ENCODE results near the gene SPATA13. TPM values are rescaled to one million over a fixed set of nuclear protein-coding genes. Genes with fewer than 3 reads are reported as not detected.

Gene SPATA13
- total RNA-seq, 1 experiment from 2014 or later, result 2.9 TPM

DNA sequence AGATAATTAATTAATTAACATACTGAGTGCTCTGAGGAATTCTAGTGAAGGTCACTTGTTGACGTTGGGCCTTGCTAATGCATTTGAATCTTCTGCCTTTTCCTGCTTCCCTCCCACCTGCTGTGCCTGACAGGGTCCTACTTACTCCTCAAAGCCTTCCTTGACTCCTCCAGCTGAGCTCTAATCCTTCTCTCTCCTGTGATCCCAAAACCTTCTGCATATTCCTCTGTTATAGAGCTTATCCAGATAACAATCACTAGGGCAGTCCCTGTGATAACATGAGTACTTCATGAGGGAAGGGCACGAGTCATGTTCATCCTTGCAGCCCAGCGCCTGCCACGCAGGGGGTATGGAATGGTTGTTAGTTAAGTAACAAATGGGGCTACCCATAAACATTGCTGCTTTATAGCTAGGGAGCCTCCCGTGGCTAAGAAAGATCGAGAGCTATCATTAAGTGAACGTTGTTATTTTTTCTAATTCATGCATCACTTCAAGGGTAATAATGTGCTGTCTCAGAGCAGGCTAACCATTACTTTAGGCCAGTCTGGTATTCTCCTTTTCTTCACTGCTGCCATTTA is 19.1 kb upstream of the SPATA13 start:
- DNase-seq (ENCODE audit: low read depth), result no peak

DNA sequence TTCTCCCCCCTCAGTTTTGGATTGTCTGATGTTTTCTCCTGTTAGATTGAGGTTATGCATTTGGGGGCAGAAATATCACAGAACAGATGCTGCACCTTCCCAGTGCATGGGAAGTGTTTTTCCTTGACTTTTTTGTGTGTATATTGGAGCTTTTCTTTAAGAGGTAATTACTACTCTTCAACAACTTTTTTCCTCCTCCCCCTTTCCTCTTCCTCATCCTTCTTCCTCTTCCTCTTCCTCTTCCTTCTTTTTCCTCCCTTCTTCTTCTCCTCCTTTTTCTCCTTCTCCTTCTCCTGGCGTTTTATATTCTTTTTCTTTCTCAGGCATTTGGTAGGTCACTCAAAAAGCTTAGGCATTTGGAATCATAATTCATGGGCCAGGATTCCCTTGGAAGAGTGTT is 18.1 kb upstream of the SPATA13 start:
- DNase-seq (ENCODE audit: low read depth), result no peak

DNA sequence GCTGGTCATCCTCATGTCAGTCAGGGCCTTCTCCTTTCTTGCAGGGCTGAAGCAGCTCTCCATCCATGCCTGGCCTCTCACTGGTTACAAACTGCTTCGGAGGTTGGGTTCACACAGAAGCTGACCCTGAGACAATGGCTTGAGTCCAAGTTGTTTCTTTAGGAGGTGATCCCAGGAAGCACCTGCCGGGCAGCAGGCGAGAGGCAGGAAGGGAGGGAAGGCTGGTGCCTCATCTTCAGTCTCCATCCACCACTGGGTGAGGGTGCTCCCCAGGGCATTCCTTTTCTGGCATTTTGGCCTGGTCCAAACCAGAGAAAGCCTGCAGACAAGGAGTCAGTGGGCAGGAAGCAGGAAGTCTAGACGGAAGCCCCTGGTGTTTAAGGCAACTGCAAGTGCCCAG is 17.6 kb upstream of the SPATA13 start:
- no peak for DNase-seq (ENCODE audit: low read depth)

DNA sequence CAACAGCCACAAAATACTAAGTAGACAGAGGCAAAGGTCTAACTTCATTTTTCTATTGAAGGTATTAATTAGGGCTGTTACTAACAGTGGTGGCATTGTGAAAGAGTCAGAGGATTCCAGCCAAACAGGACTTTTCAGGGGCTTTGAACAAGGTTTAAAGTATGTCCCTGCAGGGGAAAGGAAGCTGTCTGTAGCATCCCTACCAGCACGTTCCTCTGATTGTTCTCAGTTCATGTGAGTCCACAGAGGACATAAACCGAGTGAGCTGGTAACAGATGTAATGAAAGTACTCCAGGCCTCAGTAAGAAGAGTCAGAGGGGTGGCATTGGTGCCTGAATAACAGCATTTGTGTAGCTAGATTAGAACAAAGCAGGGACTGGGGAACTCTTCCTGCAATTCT is 15.3 kb upstream of the SPATA13 start:
- DNase-seq (ENCODE audit: low read depth), result no peak

DNA sequence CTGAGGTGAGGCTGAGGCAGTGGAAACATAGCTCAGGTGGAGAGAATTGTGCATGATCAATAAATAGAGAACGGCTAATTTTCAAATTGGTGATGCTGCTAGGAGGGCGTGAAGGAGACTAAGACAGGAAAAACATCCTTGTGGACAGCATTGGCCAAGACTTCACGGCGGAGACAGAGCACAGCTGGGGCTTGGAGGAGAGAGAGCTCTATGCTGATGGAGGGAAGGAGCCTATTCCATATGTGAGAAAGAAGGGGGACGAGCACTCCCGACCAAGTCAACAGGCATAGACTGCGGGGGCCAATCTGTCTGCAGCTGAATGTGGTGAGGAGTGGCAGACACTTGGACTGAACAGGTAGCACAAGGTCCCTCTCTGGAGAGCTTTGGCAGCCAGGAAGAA is 14.8 kb upstream of the SPATA13 start:
- DNase-seq (ENCODE audit: low read depth), result no peak

DNA sequence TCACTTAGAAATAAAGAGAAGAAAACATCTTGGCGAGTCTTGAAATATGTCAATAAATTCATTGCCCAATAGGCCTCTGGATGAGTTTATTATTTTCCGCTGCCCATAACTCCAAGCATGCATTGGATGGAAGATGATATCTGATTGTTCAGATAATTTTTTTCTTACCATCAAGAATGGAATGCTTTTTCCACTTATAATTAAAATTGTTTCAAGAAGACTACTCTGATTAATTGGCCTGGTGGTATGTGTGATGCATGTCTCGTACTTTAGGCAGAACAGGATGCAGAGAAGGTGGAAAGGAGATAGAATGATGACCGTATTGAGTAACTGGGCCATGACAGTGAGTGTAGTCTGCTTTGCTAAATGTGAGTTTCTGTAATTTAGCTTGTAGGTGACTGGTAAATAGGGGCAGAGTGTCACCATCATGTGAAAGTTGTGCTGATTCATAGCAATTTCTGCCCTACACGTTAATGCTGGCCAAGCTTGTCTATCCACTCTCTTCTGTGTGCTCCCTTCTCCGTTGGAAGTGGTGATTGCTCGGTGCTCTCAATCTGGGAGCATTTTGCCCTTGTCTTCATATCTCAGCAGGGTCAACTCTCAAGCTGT is 13.5 kb upstream of the SPATA13 start:
- no peak for DNase-seq (ENCODE audit: low read depth)

DNA sequence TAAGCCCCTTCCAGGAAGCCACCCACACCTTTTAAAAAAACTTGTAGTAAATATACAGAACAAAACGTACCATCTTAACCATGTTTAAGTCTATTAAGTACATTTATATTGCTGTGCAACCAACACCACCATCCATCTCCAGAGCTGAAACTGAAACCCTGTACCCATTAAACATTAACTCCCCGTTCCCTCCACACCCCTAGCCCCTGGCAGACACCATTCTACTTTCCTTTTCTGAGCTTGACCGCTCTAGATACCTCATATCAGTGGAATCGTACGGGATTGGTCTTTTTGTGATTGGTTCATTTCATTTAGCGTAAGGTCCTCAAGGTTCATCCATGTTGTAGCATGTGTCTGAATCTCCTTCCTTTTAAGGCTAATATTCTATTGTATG is 13.0 kb upstream of the SPATA13 start:
- no peak for DNase-seq (ENCODE audit: low read depth)

DNA sequence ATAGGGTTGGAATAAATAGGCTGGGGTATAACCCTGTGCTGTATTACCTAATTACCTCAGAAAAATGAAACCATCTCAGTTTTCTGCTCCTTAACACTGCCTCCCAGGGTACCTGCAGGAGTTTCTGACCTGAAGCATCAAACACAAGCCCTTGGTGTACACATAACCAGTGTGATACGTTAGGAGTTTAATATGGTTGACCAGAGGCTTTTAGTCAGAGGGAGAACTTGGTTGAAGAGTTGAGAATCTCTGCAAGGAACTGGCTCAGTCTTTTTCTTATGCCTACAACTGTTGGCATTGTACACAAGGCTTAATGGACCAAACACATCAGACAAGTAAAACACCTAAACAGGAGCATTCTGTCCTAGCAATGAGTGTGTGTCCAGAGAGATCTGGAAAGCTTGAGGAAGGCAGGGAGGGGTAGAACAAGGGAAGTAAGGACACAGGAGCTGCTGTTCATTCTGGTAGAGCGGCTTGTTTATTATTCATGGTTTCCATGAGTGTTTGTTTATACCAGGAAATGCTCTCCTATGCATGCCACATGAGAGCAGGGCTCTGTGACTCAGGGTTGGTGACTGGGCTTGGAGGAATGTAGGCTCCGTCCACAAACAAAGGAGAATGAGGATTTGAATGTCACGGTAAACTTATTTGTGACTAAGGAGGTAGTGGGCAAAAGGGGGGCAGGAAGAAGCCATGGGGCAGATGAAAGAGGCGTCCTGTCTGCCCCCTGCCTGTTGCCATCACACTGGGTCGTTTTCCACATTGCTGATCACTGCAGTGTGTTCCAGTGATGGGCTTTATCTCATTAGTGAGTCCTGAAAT is 11.9 kb upstream of the SPATA13 start:
- peak; percentile 92 for DNase-seq (ENCODE audit: low read depth)

DNA sequence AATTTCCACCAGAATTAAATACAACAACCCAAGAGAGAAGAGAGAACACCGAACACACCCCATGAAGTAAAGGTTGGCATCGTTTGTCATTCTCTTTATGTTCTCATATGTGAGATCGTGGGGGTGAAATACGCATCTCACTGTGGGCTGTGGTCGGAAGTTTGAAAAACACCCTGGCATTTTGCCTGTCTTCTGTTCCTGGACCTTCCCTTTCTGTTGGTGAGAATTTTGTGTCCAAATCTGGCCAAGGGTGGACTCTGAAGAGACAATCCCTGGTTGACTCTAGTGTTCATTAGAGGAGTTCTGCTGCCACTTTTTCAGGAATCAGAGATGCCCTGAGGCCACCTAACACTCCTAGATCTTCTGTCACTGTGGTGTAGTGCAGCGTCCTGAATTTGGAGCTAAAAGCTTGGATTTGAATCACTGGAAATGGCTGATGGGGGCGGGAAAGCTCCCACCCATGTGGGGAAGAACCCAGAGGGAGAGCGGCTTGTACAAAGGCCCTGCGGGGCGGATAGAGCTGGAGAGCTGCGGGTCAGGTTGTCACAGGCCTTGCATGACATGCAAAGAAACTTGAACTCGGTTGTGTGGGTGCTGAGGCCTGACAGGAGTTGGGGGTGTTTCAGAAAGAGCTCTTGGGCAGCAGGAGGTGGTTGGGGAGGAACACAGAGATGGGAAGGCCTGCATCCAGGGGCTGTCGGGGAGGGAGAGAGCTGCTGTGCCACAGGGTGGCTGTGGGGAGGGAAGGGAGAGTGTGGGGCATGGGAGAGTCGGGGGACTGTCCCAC is 11.1 kb upstream of the SPATA13 start:
- DNase-seq (ENCODE audit: low read depth), result peak; percentile 10

DNA sequence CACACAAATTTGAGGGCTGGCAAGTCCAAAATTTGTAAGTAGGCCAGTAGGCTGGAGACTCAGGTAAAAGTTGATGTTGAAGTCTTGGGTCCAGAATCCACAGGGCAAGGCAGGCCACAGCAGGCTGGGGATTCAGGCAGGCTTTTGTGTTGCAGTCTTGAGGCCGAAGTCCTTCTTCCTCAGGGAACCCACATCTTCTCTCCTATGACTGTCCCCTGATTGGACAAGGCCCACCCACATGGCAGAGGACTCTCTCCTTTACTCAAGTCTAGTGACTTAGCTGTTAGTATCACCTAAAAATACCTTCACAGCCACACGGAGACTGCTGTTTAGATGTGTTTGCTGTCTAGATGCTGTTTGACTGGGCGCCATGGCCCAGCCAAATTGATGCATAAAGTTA is 9.9 kb upstream of the SPATA13 start:
- DNase-seq (ENCODE audit: low read depth), result no peak

DNA sequence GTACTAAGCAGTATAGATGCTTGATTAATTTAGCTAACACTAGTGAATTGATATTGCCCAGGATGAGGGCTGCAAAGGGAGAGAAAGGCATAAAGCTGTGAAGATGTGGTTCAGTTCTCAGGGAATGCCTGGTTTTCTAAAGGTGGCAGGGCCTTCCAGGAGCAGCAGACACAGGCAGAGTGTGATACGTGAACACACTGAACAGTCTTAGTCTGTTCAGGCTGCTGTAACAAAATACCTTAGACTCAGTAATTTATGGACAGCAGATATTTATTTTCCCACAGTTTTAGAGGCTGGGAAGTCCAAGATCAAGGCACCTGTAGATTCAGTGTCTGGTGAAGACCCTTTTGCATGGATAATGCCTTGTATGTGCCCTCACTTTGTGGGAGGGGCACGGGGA is 8.7 kb upstream of the SPATA13 start:
- DNase-seq (ENCODE audit: low read depth), result no peak

DNA sequence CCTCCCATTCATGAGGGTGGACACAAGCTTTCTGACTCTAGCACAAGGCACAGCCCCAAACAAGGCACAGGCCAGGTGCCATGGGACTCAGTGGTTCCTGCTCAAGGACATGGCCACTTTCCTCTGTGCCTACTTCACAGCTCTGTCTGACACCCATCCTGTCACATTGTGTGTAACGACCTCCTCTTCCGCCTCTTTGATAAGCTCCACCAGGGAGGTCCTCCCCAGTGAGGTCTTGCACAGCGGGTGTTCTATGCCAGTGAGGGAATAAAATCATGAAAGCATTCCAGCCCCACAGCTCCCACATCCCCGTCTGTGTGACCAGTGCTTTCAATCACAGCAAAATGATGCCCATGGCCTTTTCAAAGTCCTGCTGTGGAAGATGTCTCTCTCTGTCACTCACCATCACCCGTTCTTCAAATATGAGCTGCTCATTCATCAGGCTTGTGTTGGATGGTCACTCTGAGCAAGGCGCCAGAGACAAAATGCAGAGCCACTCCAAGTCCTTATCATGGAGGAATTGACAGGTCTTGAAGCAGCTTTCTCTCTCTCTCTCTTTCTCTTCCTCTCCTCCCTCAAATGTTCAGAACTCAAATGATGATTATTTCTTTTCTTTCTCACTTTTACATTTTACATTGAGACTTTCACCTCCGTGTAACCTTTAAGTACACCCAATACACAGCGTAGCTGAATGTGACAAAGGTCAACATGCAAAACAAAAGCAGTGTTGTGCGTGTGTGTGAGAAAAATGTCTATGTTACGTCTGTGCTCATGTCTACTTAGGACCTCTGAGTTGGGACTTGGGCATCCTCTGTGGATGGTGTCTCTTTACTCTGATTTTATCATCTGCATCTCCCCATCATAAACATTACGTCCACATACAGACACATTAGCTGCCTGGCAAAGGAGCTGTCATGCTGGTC is 8.0 kb upstream of the SPATA13 start:
- peak; percentile 15 for DNase-seq (ENCODE audit: low read depth)

DNA sequence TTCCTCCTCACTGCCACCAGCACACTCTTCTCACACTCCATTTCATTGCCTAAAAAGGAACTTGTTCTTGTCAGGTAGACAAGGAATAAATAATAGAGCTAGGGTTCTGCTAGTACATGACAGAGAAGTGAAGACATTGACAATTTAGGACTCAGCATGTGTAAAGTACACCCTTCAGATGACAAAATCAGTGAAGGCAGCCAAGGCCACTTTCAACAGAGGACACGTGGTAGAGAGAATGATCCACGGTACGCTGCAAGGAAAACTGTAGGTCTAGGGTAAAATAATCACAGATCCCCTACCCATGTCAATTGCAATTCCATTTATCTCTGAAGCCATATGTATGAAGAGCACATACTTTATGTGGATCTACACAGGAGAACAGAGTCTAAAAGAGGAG is 7.2 kb upstream of the SPATA13 start:
- no peak for DNase-seq (ENCODE audit: low read depth)

DNA sequence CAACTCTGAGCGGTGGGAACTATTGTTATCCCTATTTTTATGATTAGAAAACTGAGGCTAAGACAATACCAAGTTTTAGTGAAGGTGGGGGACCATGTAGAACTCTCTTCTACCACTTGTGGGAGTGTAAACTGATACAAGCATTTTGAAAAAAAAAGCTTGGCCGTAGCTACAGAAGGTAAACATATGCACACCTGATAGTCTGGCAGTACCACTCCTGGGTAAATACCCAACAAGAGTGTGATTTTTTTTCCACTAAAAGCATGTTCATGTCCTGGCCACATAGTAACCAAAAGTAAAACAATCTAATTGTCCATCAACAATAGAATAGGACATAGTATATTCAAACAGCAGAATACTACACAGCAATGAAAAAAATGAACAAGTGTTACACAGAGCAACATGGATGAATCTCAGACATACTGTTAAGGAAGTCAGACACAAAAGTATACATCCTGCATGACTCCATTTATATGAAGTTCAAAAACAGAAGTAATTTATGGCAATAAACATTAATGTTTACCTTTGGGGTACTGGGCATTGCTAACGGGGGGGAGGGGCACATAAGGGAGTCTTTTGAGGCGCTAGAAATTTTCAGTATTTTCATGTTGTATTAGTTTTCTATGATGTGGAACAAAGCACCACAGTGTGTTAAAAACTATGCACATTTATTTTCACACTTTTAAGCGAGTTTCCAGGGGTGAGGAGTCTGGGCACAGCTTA is 6.4 kb upstream of the SPATA13 start:
- no peak for DNase-seq (ENCODE audit: low read depth)

DNA sequence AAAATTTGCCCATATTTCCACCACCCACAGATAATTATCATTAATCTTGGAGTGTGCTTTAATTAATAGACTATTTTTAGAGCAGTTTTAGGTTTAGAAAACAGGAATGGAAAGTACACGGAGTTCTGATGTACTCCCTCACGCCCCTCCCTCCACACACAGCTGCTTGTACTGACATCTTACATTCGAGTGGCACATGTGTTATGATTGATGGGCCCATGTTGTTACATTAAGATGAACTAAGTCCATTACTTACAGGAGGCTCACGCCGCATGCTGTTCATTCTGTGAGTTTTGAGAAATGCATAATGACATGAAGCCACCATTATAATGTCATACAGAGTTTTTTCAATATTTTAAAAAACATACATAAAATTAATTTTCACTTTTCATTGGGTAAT is 1.2 kb upstream of the SPATA13 start:
- DNase-seq (ENCODE audit: low read depth), result no peak

DNA sequence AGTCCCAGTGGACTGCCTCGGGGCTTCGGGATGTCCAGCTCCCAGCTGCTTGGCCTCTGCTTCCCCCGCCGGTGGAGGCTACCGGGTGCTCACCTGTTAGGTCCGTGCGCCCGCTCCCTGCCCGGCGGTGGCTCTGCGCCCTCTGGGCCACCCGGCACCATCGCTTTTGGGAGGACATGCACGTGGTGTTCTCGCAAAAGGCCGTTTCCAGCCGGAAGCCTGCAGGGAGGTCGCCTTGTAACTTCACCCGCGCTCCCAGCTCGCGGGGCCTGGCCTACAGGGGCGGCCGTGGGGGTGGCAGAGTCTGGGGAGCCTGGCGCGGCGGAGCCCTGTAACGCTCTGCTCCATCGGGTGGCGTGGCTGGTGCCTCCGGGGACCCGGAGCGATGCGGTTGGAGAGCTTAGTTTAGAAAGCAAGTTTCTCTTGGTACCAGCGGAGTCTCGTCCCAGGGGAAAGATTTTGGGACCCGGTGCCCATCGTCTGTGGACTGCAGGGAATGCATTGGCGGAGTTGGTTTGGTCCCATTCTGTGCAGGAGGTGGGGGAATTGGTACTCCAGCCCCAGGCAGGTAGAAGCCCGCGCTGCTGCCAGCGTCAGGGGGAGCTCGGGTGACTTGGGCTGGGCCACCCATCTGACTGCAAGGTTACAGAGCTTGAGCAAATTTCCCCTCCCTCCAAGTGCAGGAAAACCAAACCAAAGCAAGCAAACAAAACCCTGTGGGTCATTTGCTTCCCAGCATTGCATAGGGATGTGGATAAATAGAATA is 673 bp downstream of the SPATA13 start:
- peak; percentile 14 for DNase-seq (ENCODE audit: low read depth)

DNA sequence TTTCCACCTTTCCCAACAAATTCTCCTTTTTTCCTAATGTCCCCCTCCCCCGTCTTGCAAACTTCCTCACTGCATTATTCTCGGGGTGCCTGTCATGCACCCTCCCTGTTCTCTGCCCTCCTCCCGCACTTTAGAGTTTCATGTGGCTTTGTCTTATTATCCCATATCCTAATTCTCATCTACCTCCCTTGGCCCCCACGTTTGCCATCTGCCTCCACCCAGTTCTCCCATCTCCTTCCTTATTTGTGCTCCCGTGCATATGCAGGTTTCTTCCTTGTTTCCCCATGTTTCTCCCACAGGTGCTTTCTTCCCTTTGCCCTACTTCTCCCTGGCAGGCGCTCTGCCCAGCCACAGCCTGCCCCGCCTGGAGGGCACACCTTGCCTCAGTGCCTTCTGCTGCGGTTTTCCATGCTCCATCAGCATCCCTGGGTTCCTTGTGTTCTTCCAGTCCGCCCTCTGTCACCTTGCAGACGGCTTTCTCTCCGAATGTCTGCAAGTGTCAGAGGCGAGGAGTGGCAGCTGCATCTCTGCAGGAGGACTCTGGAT is 1.5 kb downstream of the SPATA13 start:
- DNase-seq (ENCODE audit: low read depth), result no peak

DNA sequence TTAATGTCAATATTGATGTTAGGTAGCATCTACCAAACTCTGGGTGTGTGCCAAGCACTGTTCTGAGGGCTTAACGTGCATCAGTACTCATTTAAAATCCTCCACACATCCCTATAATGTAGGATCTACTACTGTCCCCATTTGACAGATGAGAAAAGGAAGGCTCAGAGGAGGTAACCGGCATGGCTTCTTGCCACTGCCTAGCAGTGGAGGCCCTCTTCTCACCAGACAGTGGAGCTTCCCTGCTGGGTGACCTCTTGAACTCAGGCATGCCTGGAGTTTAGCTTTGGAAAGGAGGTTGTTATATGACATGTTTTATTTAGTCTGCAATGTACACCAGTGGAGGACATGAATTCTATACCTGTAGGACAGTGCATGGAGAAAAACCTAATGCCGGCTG is 2.1 kb downstream of the SPATA13 start:
- DNase-seq (ENCODE audit: low read depth), result no peak

DNA sequence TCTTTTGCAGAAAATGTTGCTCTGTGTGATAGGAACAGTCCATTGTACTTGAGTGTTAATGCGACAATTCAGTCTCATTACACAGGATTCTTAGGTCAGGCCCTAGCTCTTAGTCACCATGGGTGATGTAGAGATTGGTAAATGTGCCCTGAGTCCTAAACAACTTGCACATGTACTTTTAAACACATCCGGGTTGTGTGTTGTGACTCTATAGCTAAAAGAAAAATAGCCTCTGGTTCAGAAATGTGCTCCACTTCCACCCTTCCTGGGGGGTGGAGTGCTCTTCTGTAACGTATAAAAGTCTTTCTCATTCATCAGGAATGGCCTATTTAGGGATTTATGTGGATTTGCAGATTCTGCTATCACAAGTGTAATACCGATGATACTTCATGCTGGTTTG is 5.2 kb downstream of the SPATA13 start:
- DNase-seq (ENCODE audit: low read depth), result no peak

DNA sequence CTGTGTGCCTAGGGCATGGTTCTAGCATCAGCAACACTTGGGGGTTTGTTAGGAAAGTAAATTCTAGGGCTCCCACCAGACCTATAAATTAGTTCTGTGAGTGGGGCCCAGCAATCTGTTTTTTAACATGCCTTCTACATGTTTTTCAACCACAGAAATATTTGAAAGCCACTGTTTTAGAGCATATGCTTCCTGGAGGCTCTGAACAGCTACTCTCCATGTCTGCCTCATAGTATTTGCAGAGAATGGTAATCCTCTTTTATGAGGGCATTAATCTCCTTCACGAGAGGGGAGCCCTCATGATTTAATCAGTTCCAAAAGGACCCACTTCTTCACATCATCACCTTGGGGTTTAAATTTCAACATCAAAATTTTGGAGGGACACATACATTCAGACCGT is 6.0 kb downstream of the SPATA13 start:
- DNase-seq (ENCODE audit: low read depth), result no peak
